GM03348 (cell line): ENCODE results near the gene SH2D3A.
"Not testable (repeated sequence)": the region's sequence is repeated elsewhere in the genome, so short reads cannot be mapped to it uniquely, and the experiment has no call there.

Experiments used
- DNase-seq: peaks from one replicate; pipeline ENCODE4 v3.0.0; 2012; ENCODE audit warnings: low spot score

The SH2D3A gene

GRCh38 chr19:6719992-6720368 lies 47.3 kb downstream of the SH2D3A start:
- DNase-seq: no peak

GRCh38 chr19:6719540-6719861 lies 47.7 kb downstream of the SH2D3A start:
- DNase-seq: no peak

GRCh38 chr19:6718741-6719539 lies 48.3 kb downstream of the SH2D3A start:
- DNase-seq: peak; percentile 23

- DNase-seq: no peak
These were observed 49.0 kb downstream of the SH2D3A start for GRCh38 chr19:6718111-6718740.

- DNase-seq: no peak
These were observed 49.7 kb downstream of the SH2D3A start for GRCh38 chr19:6717441-6717971.

GRCh38 chr19:6717036-6717435 lies 50.2 kb downstream of the SH2D3A start:
- no peak for DNase-seq

- DNase-seq: no peak
These were observed 50.6 kb downstream of the SH2D3A start for GRCh38 chr19:6716610-6716970.

GRCh38 chr19:6714749-6715555 lies 52.3 kb downstream of the SH2D3A start:
- DNase-seq: no peak

- DNase-seq: no peak
These were observed 53.2 kb downstream of the SH2D3A start for GRCh38 chr19:6713773-6714692.

- DNase-seq: no peak
These were observed 54.3 kb downstream of the SH2D3A start for GRCh38 chr19:6712692-6713670.

- no peak for DNase-seq
These were observed 55.0 kb downstream of the SH2D3A start for GRCh38 chr19:6712231-6712630.

GRCh38 chr19:6711605-6712004 lies 55.6 kb downstream of the SH2D3A start:
- DNase-seq: no peak

- DNase-seq: no peak
These were observed 56.2 kb downstream of the SH2D3A start for GRCh38 chr19:6711078-6711361.

- DNase-seq: no peak
These were observed 56.8 kb downstream of the SH2D3A start for GRCh38 chr19:6710273-6711077.

- no peak for DNase-seq
These were observed 57.7 kb downstream of the SH2D3A start for GRCh38 chr19:6709549-6709948.

GRCh38 chr19:6708913-6709312 lies 58.3 kb downstream of the SH2D3A start:
- not testable (repeated sequence) for DNase-seq

- DNase-seq: no peak
These were observed 58.9 kb downstream of the SH2D3A start for GRCh38 chr19:6708346-6708745.

- DNase-seq: no peak
These were observed 59.6 kb downstream of the SH2D3A start for GRCh38 chr19:6707658-6708018.

GRCh38 chr19:6707011-6707657 lies 60.1 kb downstream of the SH2D3A start:
- DNase-seq: no peak

- DNase-seq: no peak
These were observed 60.6 kb downstream of the SH2D3A start for GRCh38 chr19:6706633-6706958.
